A549 (cell line): Measurements from ENCODE around the gene ANO9. TPM values are rescaled to one million over a fixed set of nuclear protein-coding genes. Genes with fewer than 3 reads are reported as not detected.

Experiments used
- ATAC-seq, 2 experiments: fragments of 200-7000 bp in 1 of 2; fragments of >200 bp in 1 of 2; cut with Nextera tagmentation in 1 of 2; cut with Tn5 transposase in 1 of 2; 3 replicates each; pipeline versions ENCODE4 v1.8.0 to v1.9.1; 2018 to 2020; ENCODE audit warnings: mild to moderate bottlenecking in 1 of 2, moderate library complexity in 1 of 2
- CTCF ChIA-PET: fragments of 300-600 bp; sonication (Branson Sonifier 250); formaldehyde crosslinking; extraction: SDS; loops from one replicate; lab custom pipeline; 2021; ENCODE audit warnings: antibody characterized with exemption, inconsistent platforms; lab: Yijun Ruan, JAX
- POLR2A ChIA-PET: fragments of 350-600 bp; formaldehyde crosslinking; extraction: SDS; loops from one replicate; lab custom pipeline; 2021; ENCODE audit warnings: antibody characterized with exemption, inconsistent platforms; lab: Yijun Ruan, JAX
- DNase-seq, 2 experiments: peaks; one replicate each; pipeline versions ENCODE4 v3.0.0 to v3.0.0-alpha.2; 2011 to 2016; ENCODE audit warnings: low read depth in 1 of 2, low spot score in 1 of 2
- FAIRE-seq: peaks from 2 replicates; lab custom pipeline; 2011; peaks lifted over from hg19 to GRCh38; lab: Jason Lieb, UNC
- H3K27ac ChIP-seq, 2 experiments: fragments of >200 bp; sonication (Bioruptor Twin); formaldehyde crosslinking; 3 replicates each; pipeline ENCODE4 v1.5.1; 2016 to 2017
- H3K4me1 ChIP-seq: fragments of >200 bp; sonication (Bioruptor Twin); formaldehyde crosslinking; 3 replicates; pipeline ENCODE4 v1.6.1; 2016
- H3K4me2 ChIP-seq: fragments of >200 bp; sonication (Bioruptor Twin); formaldehyde crosslinking; 3 replicates; pipeline ENCODE4 v1.6.1; 2016
- H3K4me3 ChIP-seq: fragments of >200 bp; sonication (Bioruptor Twin); formaldehyde crosslinking; 3 replicates; pipeline ENCODE4 v1.5.1; 2016
- H3K9me3 ChIP-seq: fragments of >200 bp; sonication (Bioruptor Twin); formaldehyde crosslinking; 3 replicates; pipeline ENCODE4 v1.6.1; 2016
- CBX8 ChIP-seq: fragments of 200-600 bp; sonication (generic); IDR thresholded peaks from 2 replicates; pipeline ENCODE4 v1.6.1; 2016
- FOSB ChIP-seq: fragments of 250-450 bp; sonication (Bioruptor Pico); IDR thresholded peaks from 2 replicates; pipeline ENCODE4 v1.5.0; 2020; ENCODE audit warnings: mild to moderate bottlenecking, moderate library complexity
- FOSL2 ChIP-seq, 2 experiments: fragments of 450-650 bp in 1 of 2; fragments of >200 bp in 1 of 2; sonication (Bioruptor Twin) in 1 of 2; formaldehyde crosslinking; IDR thresholded peaks; 2 replicates each; pipeline versions ENCODE4 v1.5.0 to v1.6.1; 2016 to 2020; ENCODE audit warnings: mild to moderate bottlenecking in 1 of 2, moderate library complexity in 1 of 2
- HOXA7 ChIP-seq: fragments of 250-450 bp; sonication (Bioruptor Pico); IDR thresholded peaks from 2 replicates; pipeline ENCODE4 v1.5.0; 2020; ENCODE audit warnings: mild to moderate bottlenecking, moderate library complexity
- HOXB5 ChIP-seq: fragments of 250-450 bp; sonication (Bioruptor Pico); IDR thresholded peaks from 2 replicates; pipeline ENCODE4 v1.5.0; 2020; ENCODE audit warnings: mild to moderate bottlenecking, moderate library complexity
- JUN ChIP-seq, 2 experiments: fragments of >200 bp; sonication (Bioruptor Twin); formaldehyde crosslinking; IDR thresholded peaks; 2 replicates in 1 of 2; 3 replicates in 1 of 2; pipeline ENCODE4 v1.6.1; 2016 to 2017
- JUNB ChIP-seq: fragments of >200 bp; sonication (Bioruptor Twin); formaldehyde crosslinking; IDR thresholded peaks from 2 replicates; pipeline ENCODE4 v1.6.1; 2016
- MAFK ChIP-seq: fragments of 450-650 bp; IDR thresholded peaks from 2 replicates; pipeline ENCODE4 v1.6.1; 2014; ENCODE audit not compliant: partially characterized antibody
- NR3C1 ChIP-seq: fragments of >200 bp; sonication (Bioruptor Twin); formaldehyde crosslinking; IDR thresholded peaks from 3 replicates; pipeline ENCODE4 v1.6.1; 2017
- PHF8 ChIP-seq: fragments of 200-600 bp; sonication (generic); IDR thresholded peaks from 2 replicates; pipeline ENCODE4 v1.6.1; 2016; ENCODE audit warnings: low read depth, mild to moderate bottlenecking, antibody characterized with exemption, moderate library complexity, borderline replicate concordance
- POLR2A ChIP-seq: IDR thresholded peaks from 2 replicates; pipeline ENCODE4 v1.6.1; 2012; ENCODE audit warnings: mild to moderate bottlenecking, low read length
- RFX5 ChIP-seq: fragments of 450-650 bp; IDR thresholded peaks from 2 replicates; pipeline ENCODE4 v1.7.1; 2014; ENCODE audit warnings: antibody characterized with exemption, mild to moderate bottlenecking, moderate library complexity
- RNF2 ChIP-seq: fragments of 200-600 bp; sonication (generic); IDR thresholded peaks from 2 replicates; pipeline ENCODE4 v1.6.1; 2016; ENCODE audit warnings: low read depth, mild to moderate bottlenecking, antibody characterized with exemption, moderate library complexity, borderline replicate concordance
- SMC3 ChIP-seq: fragments of >200 bp; sonication (Bioruptor Twin); formaldehyde crosslinking; IDR thresholded peaks from 3 replicates; pipeline ENCODE4 v1.6.1; 2018; ENCODE audit warnings: inconsistent platforms
- TP53 ChIP-seq: fragments of 250-450 bp; sonication (Bioruptor Pico); IDR thresholded peaks from 2 replicates; pipeline ENCODE4 v1.5.0; 2021; ENCODE audit warnings: mild to moderate bottlenecking, moderate library complexity
- ZC3H11A ChIP-seq: fragments of 450-650 bp; IDR thresholded peaks from 2 replicates; pipeline ENCODE4 v1.6.1; 2014; ENCODE audit warnings: antibody characterized with exemption, mild to moderate bottlenecking
- ZFP36 ChIP-seq: fragments of 450-650 bp; IDR thresholded peaks from 2 replicates; pipeline ENCODE4 v1.6.1; 2014; ENCODE audit warnings: borderline replicate concordance; ENCODE audit not compliant: partially characterized antibody
- ZSCAN20 ChIP-seq: fragments of 250-450 bp; sonication (Bioruptor Pico); IDR thresholded peaks from 2 replicates; pipeline ENCODE4 v1.8.0; 2022; ENCODE audit warnings: mild to moderate bottlenecking, moderate library complexity
- WGBS: methylation state at CpG from one replicate; pipeline ENCODE4 v1.1.6; 2017; ENCODE audit errors: missing lambda C conversion rate; 5-methylcytosine and 5-hydroxymethylcytosine counted together
- polyA plus RNA-seq, 4 experiments: library from polyadenylated mRNA; depleted of rRNA in 3 of 4; stranded (reverse); fragments of >200 nt; fragmentation: RNase III in 1 of 4; extraction: RNeasy Plus Mini Kit Qiagen cat#74134 plus additional on column Dnase treatment in 1 of 4; gene quantifications; 2 replicates in 3 of 4; 3 replicates in 1 of 4; pipeline ENCODE4 v1.2.3, GENCODE V29; 2011 to 2017
- TF ChIP-seq, protein P1 (sequence below): fragments of 250-450 bp; sonication (Bioruptor Pico); IDR thresholded peaks from 2 replicates; pipeline ENCODE4 v1.5.0; 2021; ENCODE audit warnings: mild to moderate bottlenecking, moderate library complexity, borderline replicate concordance
- TF ChIP-seq, protein P2 (sequence below): IDR thresholded peaks from 2 replicates; pipeline ENCODE4 v1.6.1; 2012
- TF ChIP-seq, protein P3 (sequence below): fragments of >200 bp; sonication (Bioruptor Twin); formaldehyde crosslinking; IDR thresholded peaks from 3 replicates; pipeline ENCODE4 v1.6.1; 2016
- TF ChIP-seq, protein P4 (sequence below): fragments of >200 bp; sonication (Bioruptor Twin); formaldehyde crosslinking; IDR thresholded peaks from 2 replicates; pipeline ENCODE4 v1.6.1; 2016

The ANO9 gene
- polyA plus RNA-seq, 2 of the 4 experiments (the other 2 are of a cell fraction), result 0.50 to 0.66 TPM

DNA sequence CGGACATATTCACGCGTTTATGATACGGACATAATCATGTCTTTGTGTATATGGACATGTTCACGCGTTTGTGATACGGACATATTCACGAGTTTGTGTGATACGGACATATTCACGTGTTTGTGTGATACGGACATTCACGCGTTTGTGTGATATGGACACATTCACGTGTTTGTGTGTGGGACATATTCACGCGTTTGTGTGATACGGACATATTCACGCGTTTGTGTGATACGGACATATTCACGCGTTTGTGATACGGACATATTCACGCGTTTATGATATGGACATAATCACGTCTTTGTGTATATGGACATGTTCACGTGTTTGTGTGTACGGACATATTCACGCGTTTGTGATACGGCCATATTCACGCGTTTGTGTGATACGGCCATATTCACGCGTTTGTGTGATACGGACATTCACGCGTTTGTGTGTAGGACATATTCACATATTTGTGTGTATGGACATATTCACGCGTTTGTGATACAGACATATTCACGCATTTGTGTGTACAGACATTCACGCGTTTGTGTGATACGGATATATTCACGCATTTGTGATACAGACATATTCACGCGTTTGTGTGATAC, 33.2 kb upstream of the ANO9 start:
- ChIA-PET CTCF (interaction anchor here (0.7 to 1.7 kb wide), 3 partner anchors 12 to 27 kb away, joined by 3 to 6 read pairs (median 3); no protein-coding TSS in a partner anchor), POLR2A (no interaction called here)
- no peaks in the 10 kb centered on the region for H3K9me3 ChIP-seq
- no peak overlapping the region for H3K27ac ChIP-seq
- FAIRE-seq, result peak; percentile 99
- WGBS, result 94% methylated on average over 48 of the region's 48 CpGs
- no peak overlapping the region for H3K4me2 ChIP-seq
- TF ChIP-seq ZFP36 (no peak), MAFK (no peak), FOSB (no peak), HOXA7 (CRISPR knock-in tag) (no peak), JUN (IDR thresholded peaks at IDR 0.05) (no peak), PHF8 (no peak), NR3C1 (no peak), ZC3H11A (no peak), ZSCAN20 (no peak), CBX8 (no peak), TP53 (no peak), RNF2 (no peak)
- TF ChIP-seq, protein P1, sequence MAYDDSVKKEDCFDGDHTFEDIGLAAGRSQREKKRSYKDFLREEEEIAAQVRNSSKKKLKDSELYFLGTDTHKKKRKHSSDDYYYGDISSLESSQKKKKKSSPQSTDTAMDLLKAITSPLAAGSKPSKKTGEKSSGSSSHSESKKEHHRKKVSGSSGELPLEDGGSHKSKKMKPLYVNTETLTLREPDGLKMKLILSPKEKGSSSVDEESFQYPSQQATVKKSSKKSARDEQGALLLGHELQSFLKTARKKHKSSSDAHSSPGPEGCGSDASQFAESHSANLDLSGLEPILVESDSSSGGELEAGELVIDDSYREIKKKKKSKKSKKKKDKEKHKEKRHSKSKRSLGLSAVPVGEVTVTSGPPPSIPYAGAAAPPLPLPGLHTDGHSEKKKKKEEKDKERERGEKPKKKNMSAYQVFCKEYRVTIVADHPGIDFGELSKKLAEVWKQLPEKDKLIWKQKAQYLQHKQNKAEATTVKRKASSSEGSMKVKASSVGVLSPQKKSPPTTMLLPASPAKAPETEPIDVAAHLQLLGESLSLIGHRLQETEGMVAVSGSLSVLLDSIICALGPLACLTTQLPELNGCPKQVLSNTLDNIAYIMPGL (CRISPR knock-in tag), result no peak
- TF ChIP-seq, protein P2, sequence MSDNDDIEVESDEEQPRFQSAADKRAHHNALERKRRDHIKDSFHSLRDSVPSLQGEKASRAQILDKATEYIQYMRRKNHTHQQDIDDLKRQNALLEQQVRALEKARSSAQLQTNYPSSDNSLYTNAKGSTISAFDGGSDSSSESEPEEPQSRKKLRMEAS, result no peak
- TF ChIP-seq, protein P3, sequence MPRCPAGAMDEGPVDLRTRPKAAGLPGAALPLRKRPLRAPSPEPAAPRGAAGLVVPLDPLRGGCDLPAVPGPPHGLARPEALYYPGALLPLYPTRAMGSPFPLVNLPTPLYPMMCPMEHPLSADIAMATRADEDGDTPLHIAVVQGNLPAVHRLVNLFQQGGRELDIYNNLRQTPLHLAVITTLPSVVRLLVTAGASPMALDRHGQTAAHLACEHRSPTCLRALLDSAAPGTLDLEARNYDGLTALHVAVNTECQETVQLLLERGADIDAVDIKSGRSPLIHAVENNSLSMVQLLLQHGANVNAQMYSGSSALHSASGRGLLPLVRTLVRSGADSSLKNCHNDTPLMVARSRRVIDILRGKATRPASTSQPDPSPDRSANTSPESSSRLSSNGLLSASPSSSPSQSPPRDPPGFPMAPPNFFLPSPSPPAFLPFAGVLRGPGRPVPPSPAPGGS, result no peak
- TF ChIP-seq, protein P4, sequence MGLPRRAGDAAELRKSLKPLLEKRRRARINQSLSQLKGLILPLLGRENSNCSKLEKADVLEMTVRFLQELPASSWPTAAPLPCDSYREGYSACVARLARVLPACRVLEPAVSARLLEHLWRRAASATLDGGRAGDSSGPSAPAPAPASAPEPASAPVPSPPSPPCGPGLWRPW, result no peak
- TF ChIP-seq, all 56 proteins: peak for 0
- H3K4me1 ChIP-seq, result peaks cover 4% of the 10 kb centered on the region
- no peak overlapping the region for H3K4me3 ChIP-seq
- ATAC-seq (no peak), DNase-seq (no peak)

DNA sequence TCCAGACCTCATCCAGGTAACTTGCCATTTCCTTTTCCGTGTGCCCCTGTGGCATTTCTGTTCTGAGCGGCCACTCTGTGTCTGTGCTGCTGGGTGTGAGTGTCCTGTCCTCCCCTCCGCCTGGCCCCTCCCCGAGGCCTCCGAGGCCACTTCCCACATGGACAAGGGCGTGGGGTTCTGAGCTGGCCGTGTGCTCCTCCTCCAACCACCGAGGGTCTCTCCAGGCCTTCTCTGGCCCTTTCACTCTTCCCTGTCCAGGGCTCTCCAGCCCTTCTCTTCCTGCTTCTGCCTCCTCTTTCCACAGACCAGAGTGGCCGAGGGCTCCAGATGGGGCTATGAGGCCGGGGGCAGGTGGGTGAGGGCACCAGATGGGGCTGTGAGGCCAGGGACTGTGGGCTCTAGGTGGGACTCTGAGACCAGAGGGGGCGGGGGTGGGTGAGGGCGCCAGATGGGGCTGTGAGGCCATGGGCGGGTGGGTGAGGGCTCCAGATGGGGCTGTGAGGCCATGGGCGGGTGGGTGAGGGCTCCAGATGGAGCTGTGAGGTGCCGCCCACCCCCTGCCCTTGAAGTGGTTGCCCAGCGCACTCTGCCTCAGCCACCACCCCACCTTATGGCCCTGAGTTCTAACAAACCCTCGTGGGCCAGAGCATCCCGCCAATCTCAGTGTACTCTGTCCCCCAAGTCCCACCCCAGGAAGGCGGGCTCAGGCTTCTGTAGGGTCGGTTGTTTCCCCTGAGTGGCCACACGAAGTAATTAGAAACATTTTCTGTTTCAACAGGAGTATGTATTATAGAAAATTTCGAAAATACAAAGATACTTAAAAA, 32.4 kb upstream of the ANO9 start:
- ChIA-PET CTCF (interaction anchor here (0.7 to 1.7 kb wide), 6 partner anchors 11 to 48 kb away, joined by 3 to 6 read pairs (median 4); no protein-coding TSS in a partner anchor), POLR2A (no interaction called here)
- no peak overlapping the region for H3K27ac ChIP-seq
- H3K4me1 ChIP-seq, result peaks cover 12% of the 10 kb centered on the region
- ATAC-seq (no peak), FAIRE-seq (no peak), DNase-seq (no peak)
- no peak overlapping the region for H3K4me3 ChIP-seq
- no peak overlapping the region for H3K4me2 ChIP-seq
- TF ChIP-seq HOXB5 (CRISPR knock-in tag), result no peak
- TF ChIP-seq RFX5, result no peak
- no peak for TF ChIP-seq FOSL2 (IDR thresholded peaks at IDR 0.05)
- no peak for TF ChIP-seq FOSL2 (CRISPR knock-in tag; IDR thresholded peaks at IDR 0.05)
- TF ChIP-seq FOSB, result no peak
- TF ChIP-seq POLR2A, result no peak
- TF ChIP-seq JUNB, result no peak
- no peak for TF ChIP-seq SMC3
- H3K9me3 ChIP-seq, result no peaks in the 10 kb centered on the region
- 91% methylated on average over 15 of the region's 22 CpGs for WGBS
